Heart left ventricle (tissue), 16 donors: Measurements from ENCODE around the gene ALOXE3. TPM values are rescaled to one million over a fixed set of nuclear protein-coding genes. Genes with fewer than 3 reads are reported as not detected.

Experiments
- ATAC-seq, 4 donors: fragments of 200-7000 bp; cut with Tn5 transposase; one replicate each; pipeline ENCODE4 v1.9.1; 2020 to 2022; ENCODE audit warnings: moderate library complexity in 4 of 4, mild to moderate bottlenecking in 3 of 4, moderate number of reproducible peaks in 1 of 4
- DNase-seq, 5 donors: peaks; one replicate each; pipeline ENCODE4 v3.0.0-alpha.2; 2020
- H3K27ac ChIP-seq, 12 donors: fragments of 200-600 bp; sonication (generic) in 4 of 12; one replicate each; pipeline versions ENCODE4 v1.5.0 to v1.8.0; 2016 to 2022; ENCODE audit warnings: mild to moderate bottlenecking in 2 of 12
- H3K27me3 ChIP-seq, 9 donors: fragments of 200-600 bp; sonication (generic) in 2 of 9; one replicate each; pipeline versions ENCODE4 v1.5.1 to v1.8.0; 2016 to 2022; ENCODE audit warnings: mild to moderate bottlenecking in 3 of 9
- H3K36me3 ChIP-seq, 9 donors: fragments of 200-600 bp; sonication (generic) in 2 of 9; one replicate each; pipeline versions ENCODE4 v1.5.0 to v1.8.0; 2018 to 2022; ENCODE audit warnings: mild to moderate bottlenecking in 2 of 9
- H3K4me1 ChIP-seq, 12 donors: fragments of 200-600 bp; sonication (generic) in 4 of 12; one replicate each; pipeline versions ENCODE4 v1.5.0 to v1.8.0; 2016 to 2022; ENCODE audit warnings: mild to moderate bottlenecking in 3 of 12
- H3K4me3 ChIP-seq, 12 donors: fragments of 200-600 bp; sonication (generic) in 4 of 12; one replicate each; pipeline versions ENCODE4 v1.5.0 to v1.8.0; 2017 to 2022; ENCODE audit warnings: mild to moderate bottlenecking in 9 of 12, moderate library complexity in 4 of 12
- H3K9me3 ChIP-seq, 12 donors: fragments of 200-600 bp; sonication (generic) in 4 of 12; one replicate each; pipeline versions ENCODE4 v1.5.0 to v1.8.0; 2016 to 2022; ENCODE audit warnings: mild to moderate bottlenecking in 1 of 12
- POLR2A ChIP-seq, 2 donors: fragments of 450-650 bp; IDR thresholded peaks; one replicate each; pipeline ENCODE4 v1.6.1; 2017; ENCODE audit warnings: antibody characterized with exemption in 2 of 2, mild to moderate bottlenecking in 2 of 2, moderate library complexity in 2 of 2
- WGBS, 4 donors: extraction: QIAGEN DNeasy Blood & Tissue Kit in 2 of 4; methylation state at CpG; one replicate each; pipeline versions ENCODE4 v1.1.5 to v1.1.7; 2013 to 2018; 5-methylcytosine and 5-hydroxymethylcytosine counted together
- intact Hi-C, 10 donors: fragments of 100-400 bp; cut with DNase I; formaldehyde crosslinking; loops; one replicate each; pipeline versions ENCODE4 v1.11.1 to v1.14.2; 2022
- polyA plus RNA-seq, 2 donors: library from polyadenylated mRNA; stranded (reverse); fragments of 200-250 nt; gene quantifications; one replicate each; pipeline ENCODE4 v1.2.3, GENCODE V29; 2013
- total RNA-seq, 9 donors: library from RNA; depleted of rRNA in 2 of 9; stranded (reverse); fragments of >200 nt in 2 of 9; fragmentation: NEBNext Ultra II Directional in 3 of 9; extraction: Animal tissue kit (Norgen Biotek cat#: 25700) in 3 of 9; gene quantifications; one replicate each; pipeline versions ENCODE4 v1.1.0 to v1.2.4, GENCODE V29; 2016 to 2023
- TF ChIP-seq, protein P1 (sequence below), 12 donors: fragments of 200-600 bp; sonication (generic) in 4 of 12; IDR thresholded peaks; one replicate each; pipeline versions ENCODE4 v1.5.0 to v1.8.0; 2018 to 2022; ENCODE audit warnings: antibody characterized with exemption in 12 of 12, mild to moderate bottlenecking in 5 of 12
- donor health status: ischemic (EF 13 %, LVEDD 7.1; RV severe dilation, severe dysfunction).
- donor health status: healthy with polysubstance abuse.
- donor health status: DM: no; HTN: yes; CAD: no.
- donor health status: DM: no; HTN: no; CAD: no.
- donor health status: ischemic (EF 25% LVEDD 6.9; RV normal size, moderate dysfunction).
- donor health status: ischemic (EF 25% LVEDD 5.7; RV mildly dilated, moderate dysfunction).
- donor health status: healthy.
- donor health status: DM: yes; HTN: yes; CAD: no.
- donor health status: ischemic (EF 35%, LVEDD 5.7; RV mildly dilated, moderate dysfunction).
- donor health status: nonischemic (EF 11% LVEDD 7.7; RV severe dilation, severe dysfunction).
- donor health status: DM: yes; HTN: yes; CAD: no.
- donor health status: PGD.
- donor health status: ischemic (EF 29% LVEDD 5.4; RV normal size, mild dysfunction).
- donor health status: nonischemic (EF 23%, LVEDD 6.1; RV moderate dilation, normal function).

ALOXE3 gene
- total and polyA plus RNA-seq, 11 donors = 0.12 TPM; not detected in 10

DNA sequence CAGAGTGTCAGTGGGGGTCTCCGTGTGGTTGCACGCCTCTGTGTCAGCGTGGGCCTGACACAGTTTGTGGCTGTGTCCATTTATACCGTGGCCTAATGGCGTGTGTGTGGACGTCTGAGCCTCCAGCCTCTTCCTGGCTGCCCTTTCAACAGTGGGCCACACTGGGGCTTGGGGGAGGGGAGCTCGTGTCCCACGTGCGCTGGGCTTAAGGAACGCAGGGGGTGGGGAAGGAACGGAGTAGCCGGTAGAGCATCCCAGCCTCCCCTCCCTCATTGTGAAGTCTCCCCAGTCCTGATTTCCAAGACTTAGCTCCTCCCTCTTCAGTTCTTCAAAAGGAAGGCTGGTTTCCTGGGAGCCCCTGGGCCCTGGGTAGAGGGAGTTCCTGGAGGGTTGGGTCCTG is 15.1 kb upstream of the ALOXE3 start:
- no peaks in the 10 kb centered on the region for H3K36me3 ChIP-seq
- no peak overlapping the region for H3K4me3 ChIP-seq
- 70 to 80% (median 73%) methylated on average over 12 of the region's 12 CpGs for WGBS, 4 donors
- H3K27me3 ChIP-seq = peaks cover 0 to 19% (median 0%) of the 10 kb centered on the region in 9 donors
- TF ChIP-seq, protein P1, sequence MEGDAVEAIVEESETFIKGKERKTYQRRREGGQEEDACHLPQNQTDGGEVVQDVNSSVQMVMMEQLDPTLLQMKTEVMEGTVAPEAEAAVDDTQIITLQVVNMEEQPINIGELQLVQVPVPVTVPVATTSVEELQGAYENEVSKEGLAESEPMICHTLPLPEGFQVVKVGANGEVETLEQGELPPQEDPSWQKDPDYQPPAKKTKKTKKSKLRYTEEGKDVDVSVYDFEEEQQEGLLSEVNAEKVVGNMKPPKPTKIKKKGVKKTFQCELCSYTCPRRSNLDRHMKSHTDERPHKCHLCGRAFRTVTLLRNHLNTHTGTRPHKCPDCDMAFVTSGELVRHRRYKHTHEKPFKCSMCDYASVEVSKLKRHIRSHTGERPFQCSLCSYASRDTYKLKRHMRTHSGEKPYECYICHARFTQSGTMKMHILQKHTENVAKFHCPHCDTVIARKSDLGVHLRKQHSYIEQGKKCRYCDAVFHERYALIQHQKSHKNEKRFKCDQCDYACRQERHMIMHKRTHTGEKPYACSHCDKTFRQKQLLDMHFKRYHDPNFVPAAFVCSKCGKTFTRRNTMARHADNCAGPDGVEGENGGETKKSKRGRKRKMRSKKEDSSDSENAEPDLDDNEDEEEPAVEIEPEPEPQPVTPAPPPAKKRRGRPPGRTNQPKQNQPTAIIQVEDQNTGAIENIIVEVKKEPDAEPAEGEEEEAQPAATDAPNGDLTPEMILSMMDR (IDR thresholded peaks at IDR 0.05) = no peak
- no peak for TF ChIP-seq POLR2A (IDR thresholded peaks at IDR 0.05)
- no peak for ATAC-seq
- peaks cover 0 to 9% (median 7%) of the 10 kb centered on the region in 12 donors for H3K4me1 ChIP-seq
- intact Hi-C loops = loop anchor here in 1 of 10 donors (10.0 kb wide), 1 partner anchor 51 kb away; no protein-coding TSS in a partner anchor
- H3K9me3 ChIP-seq = no peaks in the 10 kb centered on the region
- no peak overlapping the region for H3K27ac ChIP-seq
- no peak for DNase-seq

DNA sequence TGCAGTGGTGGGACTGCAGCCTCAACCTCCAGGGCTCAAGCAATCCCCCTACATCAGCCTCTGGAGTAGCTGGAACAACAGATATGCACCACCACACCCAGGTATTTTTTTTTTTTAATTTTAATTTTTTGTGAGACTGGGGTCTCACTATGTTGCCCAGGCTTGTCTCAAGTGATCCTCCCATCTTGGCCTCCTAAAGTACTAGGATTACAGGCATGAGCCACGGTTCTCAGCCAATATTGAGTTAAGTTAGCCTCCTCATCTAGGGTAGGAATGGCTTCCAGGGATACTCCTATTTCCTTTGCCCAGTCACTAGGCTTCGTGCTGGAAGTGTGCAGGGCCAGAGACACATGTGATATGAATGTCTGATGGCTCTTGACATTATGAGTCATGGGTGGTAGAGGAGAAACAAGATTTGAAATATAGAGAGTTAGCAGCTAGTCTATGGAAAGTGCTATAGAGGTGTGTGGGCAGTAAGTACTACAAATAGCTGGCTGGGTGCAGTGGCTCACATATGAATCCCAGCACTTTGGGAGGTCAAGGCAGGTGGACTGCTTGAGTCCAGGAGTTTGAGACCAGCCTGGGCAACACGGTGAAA is 13.6 kb upstream of the ALOXE3 start:
- DNase-seq (no peak), ATAC-seq (no peak)
- H3K36me3 ChIP-seq = no peaks in the 10 kb centered on the region
- no peak overlapping the region for H3K27ac ChIP-seq
- no peak for TF ChIP-seq POLR2A (IDR thresholded peaks at IDR 0.05)
- TF ChIP-seq, protein P1 (IDR thresholded peaks at IDR 0.05) = no peak
- H3K9me3 ChIP-seq = no peaks in the 10 kb centered on the region
- H3K4me3 ChIP-seq = no peak overlapping the region
- peaks cover 0 to 7% (median 5%) of the 10 kb centered on the region in 12 donors for H3K4me1 ChIP-seq
- 58 to 73% (median 68%) methylated on average over 3 of the region's 3 CpGs for WGBS, 4 donors
- H3K27me3 ChIP-seq = peaks cover 0 to 32% (median 0%) of the 10 kb centered on the region in 9 donors
- intact Hi-C loops = loop anchor here in 1 of 10 donors (10.0 kb wide), 1 partner anchor 53 kb away; no protein-coding TSS in a partner anchor

DNA sequence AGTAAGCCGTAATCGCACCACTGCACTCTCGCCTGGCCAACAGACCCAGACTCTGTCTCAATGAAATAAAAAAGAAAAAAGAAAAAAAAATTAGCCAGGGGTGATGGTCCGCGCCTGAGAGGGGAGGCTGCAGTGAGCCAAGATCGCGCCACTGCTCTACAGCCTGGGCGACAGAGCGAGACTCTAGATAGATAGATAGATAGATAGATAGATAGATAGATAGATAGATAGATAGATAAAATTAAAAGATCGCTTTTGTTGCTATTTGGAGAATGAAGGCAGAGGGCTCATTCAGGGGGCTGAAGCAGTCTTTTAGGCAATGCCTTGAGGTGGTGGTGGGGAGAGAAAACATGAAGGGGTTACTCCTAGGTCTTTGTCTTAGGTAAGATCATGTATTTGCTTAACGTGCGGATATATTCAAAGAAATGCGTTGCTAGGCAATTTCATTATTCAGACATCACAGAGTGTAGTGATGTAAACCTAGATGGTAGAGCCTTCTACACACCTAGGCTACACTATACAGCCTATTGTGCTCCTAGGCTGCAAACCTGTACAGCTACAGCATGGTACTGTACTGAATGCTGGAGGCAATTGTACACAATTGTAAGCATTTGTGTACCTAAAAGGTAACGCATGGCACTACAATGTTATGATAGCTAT is 9.9 kb upstream of the ALOXE3 start:
- Histone ChIP-seq H3K9me3 (no peaks in the 10 kb centered on the region), H3K27ac (no peak overlapping the region), H3K27me3 (peaks cover 0 to 57% (median 0%) of the 10 kb centered on the region in 9 donors), H3K4me3 (no peak overlapping the region), H3K36me3 (no peaks in the 10 kb centered on the region), H3K4me1 (peaks cover 0 to 43% (median 34%) of the 10 kb centered on the region in 12 donors)
- no peak for DNase-seq
- no peak for ATAC-seq
- TF ChIP-seq, protein P1 (IDR thresholded peaks at IDR 0.05) = no peak
- no peak for TF ChIP-seq POLR2A (IDR thresholded peaks at IDR 0.05)
- 80 to 87% (median 86%) methylated on average over 14 of the region's 14 CpGs for WGBS, 4 donors
- intact Hi-C loops = loop anchor here in 3 of 10 donors (10.0 kb wide), 2 partner anchors 97 to 167 kb away; partner anchors contain the start of gene SLC25A35 (in 2 of the 3)

DNA sequence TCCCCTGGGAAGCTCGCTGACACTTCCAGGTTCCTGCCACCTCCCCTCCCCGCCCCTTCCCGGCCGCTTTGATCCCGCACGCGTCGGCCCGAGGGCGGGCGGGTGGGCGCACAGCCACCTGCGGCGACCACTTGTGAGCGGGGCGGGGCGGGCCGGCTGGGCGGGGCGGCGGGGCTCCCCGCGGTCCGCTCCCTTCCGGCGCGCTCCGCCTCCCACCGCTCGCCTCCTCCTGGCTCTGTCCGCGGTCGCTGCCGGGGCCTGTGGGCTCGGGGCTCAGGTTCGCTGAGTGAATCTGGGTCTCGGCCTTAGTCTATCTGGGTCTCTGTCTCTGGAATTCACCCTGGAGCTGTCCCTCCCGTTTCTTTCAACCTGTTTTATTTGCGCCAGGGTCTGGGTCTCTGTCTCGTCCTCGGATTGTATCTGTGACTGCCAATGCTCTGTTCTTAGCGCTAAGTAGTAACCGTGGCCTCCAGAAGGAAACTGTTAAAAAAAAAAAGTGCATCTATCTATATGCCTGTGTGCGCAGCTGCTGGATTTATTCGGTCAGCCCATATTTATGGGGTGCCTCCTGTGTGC is 8.3 kb upstream of the ALOXE3 start:
- TF ChIP-seq POLR2A (IDR thresholded peaks at IDR 0.05) = no peak
- TF ChIP-seq, protein P1 (IDR thresholded peaks at IDR 0.05) = no peak
- Histone ChIP-seq H3K27ac (peak overlapping the region; percentile 5 to 82 (median 68)), H3K4me3 (peak overlapping the region; percentile 62 to 79 (median 70)), H3K9me3 (no peaks in the 10 kb centered on the region), H3K36me3 (no peaks in the 10 kb centered on the region), H3K27me3 (peaks cover 0 to 72% (median 0%) of the 10 kb centered on the region in 9 donors), H3K4me1 (peaks cover 3 to 60% (median 47%) of the 10 kb centered on the region in 12 donors)
- intact Hi-C loops = loop anchor here in 3 of 10 donors (10.0 kb wide), 2 partner anchors 98 to 168 kb away; partner anchors contain the start of gene SLC25A35 (in 2 of the 3)
- DNase-seq = peak in 1 of 5 donors; percentile 49
- peak; percentile 22 to 70 (median 52) for ATAC-seq
- 0 to 1% (median 0%) methylated on average over 19 to 45 of the region's 45 CpGs for WGBS, 4 donors
